DMS 273 treated with DMSO at 0.1 percent for 48 hours (cell line): ENCODE results near the gene EWSR1.

ENCODE experiments used
- DNase-seq: peaks from one replicate; lab custom pipeline; 2025; lab: John Stamatoyannopoulos, UW

Gene EWSR1

DNA sequence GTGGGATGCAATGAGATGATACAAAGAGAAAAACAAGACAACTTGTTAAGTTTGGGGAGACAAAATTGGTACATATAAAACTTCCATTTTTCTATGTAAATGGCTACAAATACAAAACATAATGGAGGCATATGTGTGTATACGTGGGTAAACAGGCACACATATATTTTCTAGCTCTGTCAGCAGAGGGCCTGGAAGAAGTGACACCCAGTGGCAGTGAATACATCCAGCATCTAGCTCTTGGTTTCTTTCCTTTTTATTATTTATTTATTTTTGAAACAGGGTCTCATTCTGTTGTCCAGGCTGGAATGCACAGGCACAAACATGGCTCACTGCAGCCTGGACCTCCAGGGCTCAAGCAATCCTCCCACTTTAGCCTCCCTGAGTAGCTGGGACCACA is 52.5 kb downstream of the EWSR1 start:
- DNase-seq = peak; percentile 23

DNA sequence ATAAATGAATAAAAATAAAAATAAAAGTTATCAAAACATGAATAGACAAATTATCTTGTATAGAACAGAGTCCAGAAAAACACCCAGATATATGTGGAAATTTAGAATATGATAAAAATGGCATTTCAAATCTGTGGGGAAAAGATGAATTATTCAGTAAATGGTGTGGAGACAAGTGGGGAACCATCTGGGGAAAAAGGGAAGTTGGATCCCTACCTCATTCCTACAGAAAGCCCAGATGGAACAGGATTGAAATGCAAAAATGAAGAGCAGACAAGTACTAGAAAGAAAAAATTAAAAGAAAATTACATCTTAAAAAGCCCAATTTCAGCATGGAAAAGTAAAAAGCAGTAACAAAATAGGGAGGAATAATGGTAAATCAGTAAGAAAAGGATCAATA is 55.6 kb downstream of the EWSR1 start:
- DNase-seq = no peak

DNA sequence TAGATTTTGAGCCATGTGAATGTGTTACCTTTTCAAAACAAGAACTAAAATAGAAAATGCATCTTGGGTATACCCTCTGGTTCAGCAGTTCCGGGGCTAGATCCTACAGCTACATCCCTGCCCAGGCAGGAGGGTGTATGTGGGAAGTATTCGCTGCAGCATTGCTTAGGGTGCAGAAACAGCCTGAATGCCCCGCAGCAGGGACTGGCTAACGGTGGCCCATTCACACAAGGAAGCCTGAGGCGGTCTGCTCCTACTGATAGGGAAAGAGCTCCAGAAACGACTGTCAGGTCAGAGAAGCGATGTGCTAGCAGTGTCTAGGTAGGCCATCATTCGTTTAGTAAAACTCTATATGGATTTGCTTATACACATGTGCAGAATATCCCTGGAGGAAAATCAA is 57.3 kb downstream of the EWSR1 start:
- no peak for DNase-seq

DNA sequence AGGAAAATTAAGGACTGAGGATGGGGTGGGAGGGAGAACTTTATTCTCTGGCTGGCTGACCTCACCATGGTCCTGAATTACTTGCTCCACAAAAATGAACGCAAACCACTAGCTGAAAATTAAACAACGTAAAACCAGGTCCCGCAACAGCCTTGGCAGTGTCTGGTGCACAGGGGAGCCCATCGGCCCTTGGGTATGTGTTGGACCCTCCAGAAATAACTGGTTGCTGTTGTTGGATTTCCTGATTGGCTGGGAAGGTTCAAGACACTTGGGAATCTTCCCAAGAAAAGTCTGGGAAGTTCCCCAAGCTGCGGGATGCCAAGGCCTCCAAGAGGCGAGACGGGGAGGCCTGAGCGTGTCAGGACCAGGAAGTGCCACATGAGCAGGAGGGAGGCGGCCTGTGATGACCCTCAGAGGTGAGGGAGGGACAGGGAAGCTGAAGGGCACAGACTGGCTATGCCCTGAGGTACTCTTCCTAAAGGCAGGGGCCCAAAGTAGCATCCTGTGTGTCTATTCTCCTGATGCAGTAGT is 57.8 kb downstream of the EWSR1 start:
- DNase-seq = no peak

DNA sequence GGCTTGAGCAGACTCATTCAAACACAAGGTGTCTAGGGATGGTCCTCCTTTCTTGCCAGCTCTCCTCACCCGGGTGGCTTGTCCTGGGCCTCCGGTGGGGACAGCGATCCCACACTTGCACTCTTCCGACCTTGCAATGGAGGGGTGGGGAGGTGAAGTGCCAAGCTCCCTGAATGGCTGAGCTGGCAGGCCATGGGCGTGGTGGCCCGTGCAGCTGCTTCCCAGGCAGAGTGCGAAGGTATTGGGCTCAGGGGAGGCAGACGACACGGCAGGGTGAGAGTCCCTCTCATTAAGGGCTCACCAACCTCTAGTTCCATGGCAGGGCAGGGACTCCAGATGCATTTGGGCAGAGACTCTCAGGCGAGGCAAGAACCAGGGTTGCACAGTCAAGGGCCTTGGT is 58.4 kb downstream of the EWSR1 start:
- no peak for DNase-seq

DNA sequence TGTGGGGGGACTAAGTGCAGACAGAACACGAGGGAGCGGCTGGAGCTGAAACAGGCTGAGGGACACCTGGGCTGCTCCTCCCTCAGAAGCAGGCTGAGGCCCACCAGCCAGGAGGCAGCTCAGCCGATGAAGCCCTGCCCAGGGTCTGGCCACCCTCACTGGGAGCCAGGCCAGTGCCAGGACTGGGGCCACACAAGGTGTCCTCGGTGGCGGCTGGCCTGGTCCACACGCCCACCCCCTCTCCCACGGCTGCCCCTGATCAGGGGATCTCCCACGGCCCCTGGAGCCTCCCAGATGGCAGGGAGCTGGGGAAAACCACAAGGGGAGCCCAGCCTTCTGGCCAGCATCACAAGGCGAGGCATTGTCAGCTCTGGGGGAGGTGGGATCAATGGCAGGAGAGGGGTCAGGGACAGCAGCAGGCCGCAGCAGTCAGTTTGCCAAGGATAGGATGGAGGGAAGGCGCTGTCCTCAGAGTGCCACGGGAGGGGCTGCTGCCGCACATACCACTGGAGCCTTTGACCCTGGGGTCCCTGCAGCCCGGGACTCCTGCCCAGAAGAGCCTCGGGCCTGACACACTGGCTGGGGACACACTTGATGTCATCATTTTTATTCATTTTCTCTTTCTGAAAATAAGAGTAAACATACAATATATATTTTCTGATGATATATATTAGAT is 59.2 kb downstream of the EWSR1 start:
- no peak for DNase-seq

DNA sequence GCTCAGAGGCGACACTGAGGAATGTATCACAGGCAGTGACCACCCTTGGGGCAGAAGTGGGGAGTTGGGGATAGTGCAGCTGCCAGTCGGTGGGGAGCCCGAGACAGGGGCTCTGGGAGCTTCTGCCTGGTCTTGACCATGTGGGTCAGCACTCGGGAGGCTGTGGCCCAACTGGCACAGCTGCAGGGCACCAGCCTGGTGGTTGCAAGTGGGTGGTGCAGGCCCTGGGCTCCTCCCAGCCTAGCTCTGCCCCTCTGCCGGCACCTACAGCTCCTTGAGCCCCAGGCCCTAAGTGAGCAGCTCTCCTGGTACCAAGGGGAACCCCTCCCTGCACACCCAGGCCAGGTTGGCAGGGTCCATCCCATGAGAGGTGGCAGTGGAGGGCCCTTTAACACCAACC is 60.0 kb downstream of the EWSR1 start:
- no peak for DNase-seq

DNA sequence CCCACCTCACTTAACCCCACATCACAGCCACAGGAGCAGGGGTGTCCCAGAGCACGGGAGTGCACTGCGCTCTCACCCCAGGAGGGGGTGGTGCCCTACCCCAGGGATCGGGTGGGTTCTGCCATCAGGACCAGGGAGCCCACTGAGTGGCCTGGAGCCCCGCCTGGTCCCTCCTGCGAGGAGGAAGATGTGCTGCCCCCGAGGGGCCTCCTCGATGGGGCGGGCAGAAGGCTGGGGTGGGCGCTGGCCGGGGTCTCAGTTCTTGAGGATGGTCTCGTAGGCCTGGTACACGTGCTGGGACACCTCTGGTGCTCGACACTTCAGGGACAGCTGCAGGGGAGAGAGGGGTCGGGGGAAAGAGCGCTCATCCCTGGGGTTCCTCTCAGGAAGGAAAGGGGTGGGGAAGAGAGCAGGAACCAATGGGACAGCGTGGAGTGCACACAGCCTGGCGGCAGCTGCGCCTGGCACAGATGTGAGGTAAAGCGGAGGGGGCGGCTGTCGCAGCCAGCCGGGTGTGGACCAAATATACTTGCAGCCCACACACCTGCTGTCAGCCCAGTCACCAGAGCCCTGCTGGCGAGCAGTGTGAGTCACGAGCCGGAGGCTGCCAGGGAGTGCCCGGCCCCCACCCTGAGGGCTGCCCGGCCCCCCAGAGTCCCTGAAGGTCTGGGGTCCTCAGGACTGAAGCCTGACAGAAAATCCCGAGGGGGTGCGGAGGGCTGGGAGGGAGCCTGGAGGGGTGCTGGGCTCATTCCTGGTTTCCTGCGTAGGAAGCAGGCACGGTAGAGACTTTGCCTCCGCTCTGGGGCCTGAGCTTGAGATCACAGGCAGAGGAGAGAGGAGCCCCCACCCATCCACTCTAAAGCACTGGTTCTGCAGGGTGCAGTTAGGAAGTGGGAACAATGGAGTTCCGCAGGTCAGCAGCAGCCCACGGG is 60.8 kb downstream of the EWSR1 start:
- peak; percentile 70 for DNase-seq

DNA sequence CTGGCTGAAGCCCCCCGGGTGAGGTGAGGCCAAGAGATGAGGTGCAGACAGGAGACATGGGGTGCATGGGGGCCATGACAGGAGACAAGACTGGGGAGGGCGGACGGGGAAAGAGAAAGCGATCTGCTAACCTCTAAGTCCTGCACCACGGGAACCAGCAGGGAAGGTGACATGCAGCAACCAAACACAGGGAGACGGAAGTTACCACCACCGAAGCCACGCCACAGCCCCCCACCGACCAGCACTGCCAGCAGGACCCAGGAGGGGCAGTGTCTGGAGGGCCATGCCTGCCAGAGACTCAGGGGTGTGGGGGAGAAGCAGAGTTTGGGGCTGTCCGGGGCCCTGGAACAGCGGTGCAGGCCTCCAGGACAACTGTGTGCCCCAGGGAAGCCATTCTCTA is 61.5 kb downstream of the EWSR1 start:
- no peak for DNase-seq

DNA sequence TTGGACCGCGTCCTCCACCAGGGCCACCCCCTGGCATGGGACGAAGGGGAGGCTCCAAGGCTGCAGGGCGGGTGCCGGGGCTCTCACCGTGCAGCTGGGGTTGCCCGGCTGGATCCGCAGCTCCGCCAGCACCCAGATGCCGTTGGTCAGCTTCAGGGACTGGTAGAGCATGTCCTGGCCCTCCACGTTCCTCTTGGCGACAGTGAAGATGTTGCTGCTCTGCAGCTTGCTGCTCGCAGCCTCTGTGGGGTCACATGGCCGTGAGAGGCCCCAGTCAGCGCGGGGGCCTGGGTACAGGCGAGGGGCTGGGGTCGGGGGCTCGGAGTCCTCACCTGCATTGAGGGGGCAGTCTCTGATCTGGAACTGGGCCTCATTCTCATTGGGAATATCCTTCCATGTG is 62.2 kb downstream of the EWSR1 start:
- no peak for DNase-seq

DNA sequence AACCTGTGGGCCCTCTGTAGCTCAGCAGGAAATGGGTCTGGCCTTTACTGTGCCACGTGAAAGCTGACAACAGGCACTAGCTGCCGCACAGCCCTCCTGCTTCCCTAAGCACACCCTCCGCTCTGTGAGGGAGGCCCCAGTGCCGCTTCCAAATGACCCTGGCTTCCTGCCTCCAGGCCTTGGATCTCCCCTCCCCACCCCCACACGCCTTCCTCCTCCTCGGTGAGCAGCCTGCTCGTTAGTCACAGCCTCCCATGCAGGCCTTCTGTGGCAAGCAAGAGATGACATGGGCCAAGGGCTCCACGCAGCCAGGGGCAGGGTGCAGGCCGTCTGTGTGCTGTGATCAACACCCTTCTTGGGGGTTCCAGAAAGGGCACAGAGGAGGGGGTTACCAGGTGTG is 62.7 kb downstream of the EWSR1 start:
- peak; percentile 100 for DNase-seq

DNA sequence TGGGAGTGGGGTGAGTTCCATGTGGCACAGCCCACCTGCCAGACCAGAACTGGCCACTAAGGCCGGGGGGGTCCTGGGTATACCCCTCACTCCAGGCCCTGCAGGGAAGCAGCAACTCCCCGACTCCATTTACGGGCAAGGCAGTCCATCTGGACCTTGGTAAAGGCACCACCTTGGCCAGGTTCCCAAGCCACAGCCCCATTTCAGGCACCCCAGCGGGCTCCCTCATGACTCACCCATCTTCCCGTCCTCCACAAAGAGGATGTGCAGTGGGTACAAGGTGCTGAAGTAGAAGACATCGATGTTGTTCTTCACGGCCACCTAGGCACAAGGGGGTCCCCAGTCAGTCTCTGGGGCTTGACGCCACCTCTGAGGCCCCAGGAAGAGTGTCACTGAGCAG is 63.1 kb downstream of the EWSR1 start:
- peak; percentile 57 for DNase-seq

DNA sequence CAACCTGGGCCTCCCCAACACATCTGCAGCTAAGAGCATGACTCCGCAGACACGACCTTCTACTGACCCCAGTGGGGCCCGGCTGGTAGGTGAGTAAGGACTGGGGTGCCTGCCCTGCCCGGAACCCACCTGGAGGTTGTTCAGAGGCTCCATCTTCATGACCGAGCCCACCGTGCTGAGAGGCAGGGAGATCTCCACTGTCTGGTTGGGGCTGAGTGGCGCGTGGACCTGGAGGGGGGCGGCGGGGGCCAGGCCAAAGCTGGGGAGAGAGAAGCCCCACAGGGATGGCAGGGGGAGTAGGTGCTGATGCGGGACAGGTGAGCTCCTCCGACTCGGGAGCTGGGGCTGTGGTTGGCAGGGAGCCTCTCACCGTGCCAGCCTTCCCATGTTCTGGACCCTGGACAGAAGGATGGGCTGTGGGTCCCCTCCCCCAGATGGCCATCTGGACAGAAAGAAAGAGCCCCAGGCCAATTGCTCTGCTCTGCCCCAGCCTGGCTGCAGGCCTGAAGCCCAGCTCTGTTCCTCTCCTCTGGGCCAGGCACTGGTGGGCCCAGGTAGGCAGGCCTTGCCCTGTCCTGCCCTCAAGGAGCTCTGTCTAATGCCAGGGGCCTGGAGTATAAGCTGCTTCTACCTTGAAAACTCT is 63.7 kb downstream of the EWSR1 start:
- no peak for DNase-seq

DNA sequence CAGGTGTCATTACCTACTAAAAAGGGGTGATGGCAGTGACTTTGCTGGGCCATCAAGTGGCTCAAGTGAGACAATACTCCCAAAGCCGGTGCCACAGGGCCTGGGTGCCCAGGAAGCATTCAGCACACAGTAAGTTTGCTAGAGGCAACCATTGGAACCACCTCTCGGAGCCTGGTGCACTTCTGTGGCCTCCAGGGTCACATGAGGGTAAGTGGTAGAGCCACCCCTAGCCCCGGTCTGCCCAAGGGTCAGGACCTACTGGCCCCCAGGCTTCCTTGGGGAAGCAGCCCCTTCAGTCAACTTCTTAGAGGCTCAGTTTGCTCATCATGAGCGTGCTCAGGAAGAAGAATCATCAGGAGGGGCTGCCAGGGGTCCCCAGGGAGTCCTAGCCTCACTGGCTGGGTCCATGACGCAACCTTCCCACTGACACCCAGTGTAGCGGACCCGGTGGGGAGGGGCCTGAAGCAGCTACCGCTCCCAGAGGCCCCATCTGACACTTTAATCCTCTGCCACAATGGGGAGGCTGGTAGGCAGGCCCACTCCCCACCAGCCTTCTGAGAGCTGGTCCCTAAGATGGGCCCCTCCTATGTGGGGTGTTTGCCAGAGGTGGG is 64.9 kb downstream of the EWSR1 start:
- no peak for DNase-seq

DNA sequence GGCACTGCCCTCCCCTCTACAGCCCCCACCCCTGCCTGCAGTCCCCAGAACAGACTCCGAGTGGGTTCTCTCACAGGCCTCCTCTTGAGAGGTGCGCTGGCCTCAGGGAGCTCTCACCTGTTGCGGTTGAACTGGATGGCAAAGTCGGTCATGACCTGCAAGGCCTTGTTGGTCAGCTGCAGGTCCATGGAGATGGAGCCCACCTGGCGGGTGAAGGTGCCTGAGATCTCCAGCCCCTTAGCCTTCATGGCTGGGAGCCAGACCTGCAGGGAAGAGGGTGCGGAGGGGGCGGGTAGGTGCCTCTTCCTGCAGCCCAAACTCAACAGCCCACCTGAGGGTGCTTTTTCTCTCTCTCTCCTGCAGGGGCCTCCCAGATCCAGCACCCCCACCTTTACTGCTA is 66.1 kb downstream of the EWSR1 start:
- DNase-seq = no peak

DNA sequence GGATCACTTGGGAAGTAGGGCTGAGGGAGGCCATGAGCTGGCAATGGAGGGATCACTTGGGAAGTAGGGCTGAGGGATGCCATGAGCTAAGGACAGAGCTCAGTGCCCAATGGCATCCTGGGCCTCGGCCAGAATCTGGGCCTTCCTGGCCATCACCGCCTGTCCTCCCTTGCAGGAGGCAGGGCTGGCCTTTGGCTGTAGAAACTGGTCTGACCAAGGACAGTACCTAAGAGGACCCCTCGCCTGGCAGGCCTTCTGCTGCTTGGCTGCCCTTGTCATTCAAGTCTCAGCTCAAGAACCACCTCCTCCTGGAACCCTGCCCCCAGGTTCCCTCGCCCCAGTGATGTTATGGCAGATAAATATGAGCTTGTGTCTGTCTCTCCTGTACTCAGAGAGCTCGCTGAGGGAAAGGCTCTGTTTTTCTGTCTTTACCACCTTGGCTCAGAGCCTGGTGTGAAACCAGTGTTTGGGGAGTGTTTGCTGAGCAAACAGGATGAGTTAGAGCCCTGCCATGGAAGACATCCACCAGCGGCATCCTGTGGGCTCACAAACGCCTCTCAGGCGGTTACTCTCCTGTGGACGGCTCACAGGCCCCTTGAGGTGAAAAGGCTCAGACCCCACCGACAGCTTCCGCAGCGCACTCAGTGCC is 66.8 kb downstream of the EWSR1 start:
- DNase-seq = no peak

DNA sequence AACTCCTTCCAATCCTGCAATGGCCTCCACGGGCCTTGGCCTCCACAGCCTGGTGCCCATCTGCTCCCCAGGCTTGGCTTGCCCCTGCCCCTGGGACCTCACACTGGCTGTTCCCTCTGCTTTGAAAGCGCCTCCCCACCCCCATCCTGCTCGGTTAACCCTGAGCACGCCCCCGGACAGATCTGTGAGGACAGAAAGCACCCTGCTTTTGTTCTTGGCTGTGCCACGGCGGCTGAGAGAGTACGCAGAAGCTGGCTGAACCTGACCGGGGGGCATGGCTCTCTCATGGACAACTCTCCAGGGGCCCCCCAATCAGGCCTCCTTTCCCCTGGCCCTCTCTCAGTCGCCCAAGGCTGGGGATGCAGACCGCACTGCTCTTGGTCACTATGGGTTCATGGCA is 67.6 kb downstream of the EWSR1 start:
- no peak for DNase-seq

DNA sequence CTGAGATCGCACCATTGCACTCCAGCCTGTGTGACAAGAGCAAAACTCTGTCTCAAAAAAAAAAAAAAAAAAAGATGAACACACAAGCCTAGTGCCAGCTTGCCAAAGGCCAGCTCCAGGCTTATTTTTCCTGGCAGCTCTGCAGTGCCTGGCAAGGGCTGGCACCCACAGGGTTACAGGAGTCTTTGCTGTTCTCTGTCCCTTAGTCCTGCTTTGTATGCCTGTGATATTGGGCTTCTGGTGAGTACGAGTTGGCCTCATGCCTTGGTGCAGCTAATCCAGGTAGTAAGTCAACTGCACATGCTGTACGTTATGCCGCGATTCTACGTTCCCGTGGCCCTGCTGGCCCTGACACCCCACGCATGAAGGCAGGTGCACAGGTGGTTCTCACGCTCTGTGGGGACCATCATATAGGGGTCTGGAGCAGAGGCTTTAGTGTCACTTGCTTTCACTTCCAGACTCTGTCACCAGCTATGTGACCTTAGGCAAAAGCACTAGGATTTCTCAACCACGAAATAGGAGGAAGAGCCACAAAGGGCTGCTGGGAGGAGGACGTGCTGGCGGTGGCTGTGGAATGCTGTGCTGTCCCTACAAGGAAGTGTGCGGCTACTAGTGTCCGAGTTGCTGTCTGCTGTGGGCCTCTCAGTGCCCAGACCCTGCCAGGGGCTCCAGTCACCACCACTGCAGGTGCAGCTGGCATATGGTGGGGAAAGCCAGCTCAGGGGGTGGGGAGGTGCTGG is 68.9 kb downstream of the EWSR1 start:
- no peak for DNase-seq

DNA sequence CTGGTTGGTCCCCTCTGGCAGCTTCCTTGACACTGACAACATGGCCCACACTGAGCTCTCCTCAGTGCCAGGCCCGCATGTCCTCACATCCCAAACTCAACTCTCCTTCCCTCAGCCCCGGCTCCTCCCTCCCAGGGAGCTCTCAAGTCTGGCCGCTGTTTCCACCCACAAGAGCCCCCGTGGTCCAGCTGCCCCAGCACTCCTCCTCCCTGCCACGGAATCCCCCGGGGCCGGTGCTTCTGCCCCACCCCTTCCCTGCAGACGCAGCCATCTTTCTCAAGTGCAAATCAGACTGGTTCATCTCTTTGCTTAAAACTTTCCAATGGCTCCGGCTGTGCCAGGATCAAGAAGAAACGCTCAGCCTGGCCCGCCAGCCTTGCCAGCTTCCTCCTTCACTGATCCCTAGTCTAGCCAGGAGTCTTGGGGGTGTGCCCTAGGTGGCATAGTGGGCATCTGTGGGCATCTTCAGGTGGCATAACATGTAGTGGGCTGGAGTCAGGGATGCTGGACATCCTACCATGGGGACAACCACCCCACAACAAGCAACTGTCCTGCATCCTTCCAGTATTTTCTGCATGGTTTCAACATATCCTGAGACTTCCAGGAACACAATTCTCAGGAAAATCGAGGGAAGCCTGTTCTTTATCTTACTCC is 69.7 kb downstream of the EWSR1 start:
- DNase-seq = no peak

DNA sequence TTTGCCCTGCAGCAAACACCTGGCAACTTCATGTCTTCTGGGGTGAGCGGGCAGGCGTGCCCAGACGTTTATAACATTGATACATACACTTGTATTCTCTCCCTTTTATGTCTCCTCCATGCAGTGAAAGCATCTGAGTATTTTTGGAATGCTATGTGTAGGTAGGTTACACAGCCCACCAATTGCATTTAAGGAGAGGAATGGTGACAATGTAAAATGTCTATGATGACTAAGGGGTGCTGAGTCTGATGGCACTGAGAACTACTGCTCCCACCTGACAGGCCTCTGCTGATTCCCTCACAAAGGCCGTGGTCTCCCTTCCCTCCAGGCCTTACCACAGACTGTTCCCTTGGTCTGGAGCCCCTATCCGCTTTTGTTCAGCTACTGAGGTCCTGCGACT is 70.3 kb downstream of the EWSR1 start:
- DNase-seq = no peak
